Measurements from ENCODE around the gene TPSAB1.

Gene TPSAB1

DNA sequence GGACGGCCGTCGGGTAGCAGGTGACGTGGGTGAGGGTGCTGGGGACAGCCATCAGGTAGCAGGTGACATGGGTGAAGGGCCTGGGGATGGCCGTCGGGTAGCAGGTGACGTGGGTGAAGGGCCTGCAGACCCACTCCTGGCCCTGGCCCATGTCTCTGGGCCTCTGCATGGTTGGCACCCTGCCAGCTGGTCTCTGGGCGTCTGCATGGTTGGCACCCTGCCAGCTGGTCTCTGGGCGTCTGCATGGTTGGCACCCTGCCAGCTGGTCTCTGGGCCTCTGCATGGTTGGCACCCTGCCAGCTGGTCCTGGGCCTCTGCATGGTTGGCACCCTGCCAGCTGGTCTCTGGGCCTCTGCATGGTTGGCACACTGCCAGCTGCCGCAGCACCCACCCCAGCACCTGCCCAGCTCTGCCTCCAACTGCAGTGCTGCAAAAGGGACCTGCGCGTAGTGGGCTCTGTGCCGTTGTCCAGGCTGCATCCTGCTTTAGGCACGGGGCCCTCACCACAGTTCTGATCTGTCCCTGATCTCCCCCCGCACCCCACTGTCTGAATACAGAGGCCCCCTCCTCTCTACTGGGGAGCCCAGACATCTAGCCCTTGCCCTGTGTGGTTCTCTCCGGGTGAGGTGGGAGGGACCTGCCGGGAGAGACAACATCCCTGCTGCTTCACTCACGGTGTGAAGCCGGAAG, 31.4 kb downstream of the TPSAB1 start:
- DNase-seq, result peak; percentile 98

DNA sequence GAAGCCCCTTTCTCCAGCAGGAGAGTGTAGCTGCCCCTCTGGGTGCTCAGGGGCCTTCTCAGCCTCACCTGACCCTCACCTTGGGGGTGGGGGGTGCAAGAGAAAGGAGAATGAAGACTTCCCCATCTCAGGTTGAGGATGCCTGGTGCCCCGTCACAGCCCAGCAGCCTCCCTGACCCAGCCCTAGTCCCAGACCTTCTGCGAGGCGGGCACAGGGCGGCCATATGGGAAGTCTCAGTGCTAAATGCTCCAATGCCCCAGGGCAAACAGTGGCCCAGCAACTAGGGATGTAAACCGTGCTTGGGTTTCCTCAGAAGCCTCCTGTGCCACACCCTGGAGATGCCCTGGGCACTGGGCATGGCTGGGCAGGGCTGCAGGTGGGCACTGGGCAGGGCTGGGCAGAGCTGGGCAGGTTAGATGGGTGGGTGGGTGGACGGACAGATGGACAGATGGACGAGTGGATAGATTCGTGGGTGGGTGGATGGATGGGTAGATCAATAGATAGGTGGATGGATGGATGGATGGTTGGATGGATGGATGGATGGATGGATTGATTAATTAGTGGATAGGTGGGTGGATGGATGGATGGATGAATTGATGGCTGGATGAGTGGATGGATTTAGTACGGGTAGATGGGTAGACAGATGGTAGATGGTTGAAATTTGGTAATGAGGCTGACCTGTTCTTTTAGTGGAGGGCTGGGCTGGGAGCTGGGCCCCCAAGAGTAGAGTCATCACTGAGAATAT, 32.1 kb downstream of the TPSAB1 start:
- peak; percentile 74 for DNase-seq

DNA sequence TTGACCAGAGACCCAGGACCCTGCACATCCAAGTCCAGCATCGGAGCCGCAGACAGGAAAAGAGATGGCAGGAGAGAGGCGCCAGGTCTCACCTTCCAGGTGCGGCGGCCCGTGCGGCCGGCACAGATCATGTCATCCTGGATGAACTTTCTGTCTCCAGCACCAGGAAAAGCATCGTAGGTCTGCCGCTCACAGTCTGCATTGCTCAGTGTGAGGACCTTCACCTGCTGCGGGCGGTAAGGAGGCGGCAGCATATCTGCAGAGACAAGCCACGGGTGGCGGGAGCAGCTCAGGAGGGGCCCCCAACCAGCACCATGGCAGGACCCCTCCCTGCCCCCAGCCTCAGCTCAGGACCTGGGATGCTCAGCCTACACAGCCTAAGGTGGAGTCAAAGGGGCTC, 33.3 kb downstream of the TPSAB1 start:
- DNase-seq, result no peak

DNA sequence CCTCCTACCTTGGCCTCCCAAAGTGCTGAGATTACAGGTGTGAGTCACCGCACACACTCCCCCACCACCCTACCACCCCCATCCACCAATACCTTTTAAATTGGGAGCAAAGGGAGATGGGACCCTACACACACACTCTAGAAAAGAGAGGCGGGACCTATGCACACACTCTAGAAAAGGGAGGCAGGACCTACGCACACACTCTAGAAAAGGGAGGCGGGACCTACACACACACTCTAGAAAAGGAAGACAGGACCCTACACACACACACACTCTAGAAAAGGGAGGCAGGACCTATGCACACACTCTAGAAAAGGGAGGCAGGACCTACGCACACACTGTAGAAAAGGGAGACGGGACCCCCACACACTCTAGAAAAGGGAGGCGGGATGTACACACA, 34.3 kb downstream of the TPSAB1 start:
- no peak for DNase-seq

DNA sequence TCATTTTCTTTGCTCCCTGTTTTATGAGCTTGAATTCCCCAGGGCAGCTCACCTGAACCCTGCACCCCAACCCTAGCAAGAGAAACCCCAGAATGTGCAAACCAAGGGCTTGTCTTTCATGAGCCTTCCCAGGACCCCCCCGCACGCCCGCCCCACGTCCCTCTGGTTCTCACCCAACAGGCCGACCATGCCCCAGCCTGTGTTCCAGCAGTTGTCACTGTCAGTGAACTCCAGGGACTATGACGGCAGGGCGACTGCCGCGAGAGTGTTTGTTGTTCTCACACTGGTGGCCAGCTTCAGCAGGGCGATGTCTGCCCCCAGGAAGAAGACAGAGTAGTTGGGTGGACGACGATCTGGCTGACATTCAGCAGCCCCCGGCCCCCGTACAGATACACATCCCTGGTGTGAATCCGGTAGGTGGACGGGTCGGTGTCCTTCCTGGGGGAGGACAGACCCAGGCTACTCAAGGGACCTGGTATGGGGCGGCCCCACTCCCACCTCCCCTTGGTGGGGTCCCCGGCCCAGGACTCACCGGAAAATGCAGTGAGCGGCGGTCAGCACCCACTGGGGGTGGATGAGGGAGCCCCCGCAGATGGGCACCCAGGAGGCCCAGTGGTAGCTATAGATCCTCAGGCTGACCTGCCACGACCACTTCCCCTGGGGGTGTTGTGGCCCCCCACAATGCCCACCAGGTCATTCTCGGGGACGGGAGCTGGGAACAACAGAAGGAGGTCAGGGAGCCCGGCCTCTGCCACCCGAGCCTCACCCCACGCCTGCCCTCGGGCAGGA, 35.5 kb downstream of the TPSAB1 start:
- no peak for DNase-seq

DNA sequence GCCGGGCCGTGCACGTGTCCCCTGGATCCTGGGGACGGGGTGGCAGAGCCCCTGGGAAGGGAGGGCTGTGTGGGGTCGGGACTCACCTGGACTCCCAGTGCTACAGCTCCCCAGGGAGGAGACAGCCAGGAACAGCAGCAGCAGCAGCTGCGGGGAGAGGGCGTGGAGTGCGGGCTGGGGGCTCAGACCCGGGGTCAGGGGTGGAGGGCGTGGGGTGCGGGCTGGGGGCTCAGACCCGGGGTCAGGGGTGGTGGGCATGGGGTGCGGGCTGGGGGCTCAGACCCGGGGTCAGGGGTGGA, 36.0 kb downstream of the TPSAB1 start:
- DNase-seq, result no peak

DNA sequence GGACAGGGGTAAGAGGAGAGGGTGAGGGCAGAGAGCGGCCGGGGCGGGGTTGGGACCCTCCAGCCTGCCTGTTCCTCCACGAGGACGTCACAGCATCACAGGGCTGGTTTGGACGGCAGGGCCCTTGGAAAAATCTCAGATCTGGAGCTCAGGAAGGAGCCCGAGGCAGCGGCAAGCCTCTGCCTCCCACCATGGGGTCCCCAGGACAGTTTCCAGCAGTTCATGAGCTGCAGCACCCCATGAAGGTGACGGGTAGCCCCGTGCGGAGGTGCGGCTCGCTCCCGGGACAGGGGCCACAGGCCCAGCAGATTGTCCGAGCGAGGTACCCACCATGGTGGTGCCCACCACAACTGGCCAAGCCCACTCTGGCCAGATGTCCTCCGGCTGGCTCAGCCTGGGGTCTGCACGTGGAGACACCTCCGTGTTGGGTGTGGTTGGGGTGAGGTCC, 36.7 kb downstream of the TPSAB1 start:
- DNase-seq, result no peak

DNA sequence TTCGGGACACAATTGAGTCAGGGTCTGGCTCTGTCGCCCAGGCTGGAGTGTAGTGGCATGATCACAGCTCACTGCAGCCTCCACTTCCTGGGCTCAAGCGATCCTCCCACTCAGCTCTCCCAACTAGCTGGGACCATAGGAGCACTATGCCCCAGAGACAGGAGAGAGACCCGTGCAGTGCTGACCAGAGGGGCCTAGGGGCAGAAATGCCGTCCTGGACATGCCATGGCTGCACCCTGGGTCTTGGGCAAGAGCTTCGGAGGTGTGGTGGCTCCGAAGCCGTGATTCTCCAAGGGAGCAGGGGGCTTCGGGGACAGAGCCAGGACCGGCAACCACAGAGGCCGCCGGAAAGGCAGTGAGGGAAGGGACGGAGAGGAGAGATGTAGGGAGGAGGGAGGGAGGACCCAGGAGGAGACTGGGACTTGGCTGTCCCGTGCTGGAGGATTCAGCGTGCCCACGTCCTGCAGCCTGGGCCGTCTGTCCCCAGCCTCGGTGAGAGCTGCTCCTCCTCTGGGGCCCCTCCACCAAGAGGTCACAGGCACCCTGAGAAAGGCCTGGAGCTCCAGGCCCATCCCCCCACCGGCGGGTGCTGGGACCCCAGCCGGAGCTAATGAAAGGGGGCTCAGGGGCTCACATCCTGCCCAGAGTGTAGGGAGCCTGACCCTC, 37.2 kb downstream of the TPSAB1 start:
- DNase-seq, result no peak

DNA sequence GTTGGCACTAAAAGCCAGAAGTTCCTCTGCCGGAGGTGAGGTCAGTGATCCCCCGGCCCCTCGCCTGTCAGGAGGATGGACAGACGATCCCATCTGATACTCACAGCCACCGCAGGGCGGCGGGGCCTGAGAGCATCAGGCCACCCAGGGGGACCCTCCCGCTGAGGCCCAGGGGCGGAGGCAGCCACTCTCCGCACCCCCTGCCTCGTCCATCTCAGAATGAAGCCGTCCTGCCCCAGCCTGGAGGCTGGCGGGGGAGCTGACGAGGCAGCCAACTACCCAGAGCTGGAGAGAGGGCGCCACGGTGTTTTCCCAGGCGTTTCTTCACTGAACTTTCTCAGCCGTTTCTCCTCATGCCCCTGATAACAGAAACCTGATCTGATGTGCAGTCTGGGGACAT, 38.0 kb downstream of the TPSAB1 start:
- peak; percentile 64 for DNase-seq

DNA sequence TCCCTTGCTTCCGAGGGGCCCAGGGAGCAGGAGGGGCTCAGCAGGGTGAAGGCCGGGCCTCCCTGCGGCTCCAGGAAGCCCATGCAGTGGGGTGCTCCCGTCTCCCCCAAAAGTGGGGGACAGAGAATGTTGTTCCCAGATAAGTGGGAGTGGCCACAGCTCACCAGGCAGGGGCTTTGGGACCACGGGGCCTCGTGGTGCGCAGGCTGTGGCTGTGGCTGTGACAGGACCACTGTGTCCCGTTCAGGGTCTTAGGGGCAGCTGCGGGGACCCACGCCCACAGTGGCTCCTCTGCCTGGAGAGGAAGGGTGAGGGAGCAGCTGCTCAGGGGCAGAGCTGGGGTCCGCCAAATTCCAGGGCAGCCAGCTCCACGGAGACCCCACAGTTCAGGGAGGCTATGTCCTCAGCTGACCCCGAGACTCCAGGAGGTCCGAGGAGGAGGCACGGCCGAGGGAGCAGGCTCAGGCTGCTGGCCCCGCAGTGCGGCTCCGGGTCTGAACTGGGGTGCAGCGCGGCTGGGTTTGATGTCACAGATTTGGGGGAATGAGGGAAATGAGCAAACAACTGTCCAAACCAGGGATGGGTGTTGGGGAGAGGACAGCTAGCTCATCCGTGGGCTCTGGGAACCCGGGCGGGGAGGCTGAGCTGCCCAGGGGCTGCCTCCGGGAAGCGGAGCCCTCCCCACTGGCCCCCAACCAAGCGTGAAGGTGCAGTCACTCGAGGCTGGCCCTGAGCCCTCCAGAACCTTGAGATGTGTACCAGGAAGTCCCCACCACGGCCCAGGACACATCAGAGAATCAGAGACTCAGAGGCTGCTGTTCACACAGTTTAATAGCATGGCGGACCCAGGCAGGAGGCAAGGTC, 38.8 kb downstream of the TPSAB1 start:
- no peak for DNase-seq

DNA sequence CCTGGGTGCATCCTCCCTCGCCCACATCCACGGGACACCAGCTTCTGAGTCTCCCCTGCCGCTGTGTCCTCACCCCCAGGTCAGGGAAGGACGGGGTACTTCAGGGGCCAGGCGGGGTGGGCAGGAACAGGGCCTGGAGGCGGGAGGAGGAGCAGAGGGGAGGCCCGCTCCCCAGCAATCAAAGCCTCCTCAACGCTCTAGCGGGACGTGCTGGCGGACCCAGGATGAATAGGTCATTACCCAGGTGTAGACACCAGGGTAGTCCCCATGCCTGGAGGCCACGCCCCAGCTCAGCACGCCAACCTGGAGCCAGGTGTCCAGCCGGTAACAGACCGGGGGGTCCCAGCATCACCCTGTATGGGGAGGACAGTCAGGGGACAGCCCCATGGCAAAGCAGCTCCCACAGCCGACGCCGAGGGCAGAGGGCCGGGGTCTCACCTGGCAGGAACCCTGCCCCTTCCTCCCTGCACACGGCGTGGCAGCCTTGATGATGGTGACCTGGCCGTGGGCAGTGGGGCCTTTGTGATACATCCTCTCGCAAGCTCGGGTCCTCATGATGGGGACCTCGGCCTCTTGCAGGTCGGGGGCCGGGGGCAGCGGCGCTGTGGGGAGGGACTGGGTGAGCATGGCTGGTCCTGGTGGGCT, 39.6 kb downstream of the TPSAB1 start:
- DNase-seq, result peak; percentile 59

DNA sequence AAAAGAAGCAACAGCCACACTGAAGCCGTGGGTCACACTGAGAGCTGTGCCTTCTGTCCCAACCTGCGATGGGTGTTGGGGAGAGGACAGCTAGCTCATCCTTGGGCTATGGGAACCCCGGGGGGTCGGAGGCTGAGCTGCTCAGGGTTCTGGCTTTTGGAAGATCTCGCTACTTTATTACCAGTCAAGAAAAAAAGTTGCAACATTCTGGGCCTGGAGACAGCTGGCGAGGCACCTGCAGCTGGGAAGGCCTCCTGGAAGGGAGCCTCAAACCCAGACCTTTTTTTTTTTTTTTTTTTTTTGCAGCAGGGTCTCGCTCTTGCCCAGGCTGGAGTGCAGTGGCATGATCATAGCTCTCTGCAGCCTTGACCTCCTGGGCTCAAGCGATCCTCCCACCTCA, 40.3 kb downstream of the TPSAB1 start:
- no peak for DNase-seq

DNA sequence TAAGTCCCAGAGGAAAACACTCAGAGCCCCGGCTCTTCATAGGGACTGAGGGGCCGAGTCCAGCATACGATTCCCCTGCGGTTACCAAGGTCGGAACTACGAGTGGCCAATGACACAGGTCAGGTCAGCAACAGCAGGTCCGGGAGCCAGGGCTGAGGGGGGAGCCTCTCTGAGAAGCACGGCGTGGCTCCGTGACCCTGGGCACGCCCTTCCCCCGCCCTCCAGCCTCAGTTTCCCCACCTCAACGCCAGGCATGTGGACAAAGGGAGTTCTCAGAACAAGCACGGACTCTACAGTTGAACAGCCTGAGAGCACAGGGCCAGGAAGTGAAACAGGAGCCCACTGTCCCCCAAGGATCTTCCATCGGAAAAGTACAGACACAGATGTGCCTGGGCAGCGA, 41.0 kb downstream of the TPSAB1 start:
- DNase-seq, result no peak

DNA sequence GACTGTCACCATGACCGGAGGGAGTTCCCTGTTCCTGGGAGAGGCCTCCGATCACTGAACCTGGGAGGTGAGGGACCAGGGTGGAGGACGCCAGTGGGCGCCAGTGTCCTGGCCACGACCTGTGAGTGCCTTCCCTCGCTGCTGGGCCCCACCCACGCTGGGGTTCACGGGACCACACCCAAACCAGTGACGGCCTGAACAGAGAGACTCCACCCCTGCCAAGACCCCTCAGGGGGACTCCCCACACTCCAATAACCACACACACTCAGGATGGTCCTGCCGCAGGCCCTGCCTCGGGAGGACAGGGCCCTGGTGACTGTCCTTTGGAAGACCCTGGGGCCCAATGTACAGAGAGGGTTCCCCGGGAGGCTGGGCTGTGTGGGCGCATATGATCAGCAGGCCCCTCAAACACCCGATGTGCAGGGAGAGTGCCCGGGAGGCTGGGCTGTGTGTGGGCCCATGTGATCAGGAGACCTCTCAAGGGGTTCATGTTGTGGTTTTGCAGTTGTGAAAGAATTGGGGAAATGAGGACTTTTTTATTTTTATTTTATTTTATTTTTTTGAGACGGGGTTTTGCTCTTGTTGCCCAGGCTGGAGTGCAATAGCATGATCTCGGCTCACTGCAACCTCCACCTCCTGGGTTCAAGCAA, 41.9 kb downstream of the TPSAB1 start:
- DNase-seq, result no peak

DNA sequence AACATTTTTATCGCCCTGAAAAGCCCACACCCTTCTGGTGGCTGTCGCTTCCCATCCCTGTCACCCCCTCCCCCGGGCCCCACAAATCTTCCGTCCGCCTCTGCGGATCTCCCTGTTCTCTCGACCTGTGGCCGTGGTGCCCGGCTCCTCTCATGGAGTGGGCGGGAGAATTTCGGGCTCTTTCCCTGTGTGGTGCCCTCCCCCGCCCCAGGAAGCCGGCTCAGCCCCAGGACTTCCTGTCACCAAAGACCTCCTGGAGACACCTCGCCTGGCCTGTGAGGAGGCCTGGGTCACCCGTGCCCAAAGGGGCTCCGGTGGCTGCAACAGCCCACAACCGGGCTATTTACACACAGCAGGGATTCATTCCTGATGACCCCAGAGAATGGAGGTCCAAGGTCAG, 42.8 kb downstream of the TPSAB1 start:
- DNase-seq, result no peak

DNA sequence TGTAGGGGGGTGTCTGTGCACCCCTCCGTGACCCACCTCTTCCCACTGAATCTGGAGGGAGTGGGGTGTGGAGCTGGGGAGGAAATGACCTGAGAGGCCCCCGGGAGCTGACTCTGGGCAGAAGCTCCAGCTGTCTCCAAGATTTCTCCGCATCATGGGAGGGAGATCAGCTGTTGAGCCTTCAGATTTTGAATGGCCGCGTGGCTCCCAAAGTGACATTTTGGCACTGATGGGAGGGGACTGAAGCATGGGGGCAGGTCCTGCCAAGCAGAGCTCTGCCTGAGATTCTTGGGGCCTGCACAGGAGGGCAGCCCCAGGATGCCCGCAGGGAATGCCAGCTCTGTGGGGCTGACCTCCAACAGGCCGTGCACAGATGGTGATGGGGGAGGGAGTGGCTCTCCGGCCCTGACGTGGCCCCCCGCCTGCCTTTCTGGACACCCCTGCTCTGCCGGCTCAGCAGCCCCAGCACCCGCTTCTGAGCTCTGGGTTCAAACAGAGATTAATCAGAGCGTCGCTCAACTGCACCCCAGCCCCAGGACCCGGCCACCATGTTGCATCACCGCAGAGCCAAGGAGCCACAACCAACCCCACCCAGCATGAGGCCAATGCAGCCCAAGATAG, 43.6 kb downstream of the TPSAB1 start:
- no peak for DNase-seq

DNA sequence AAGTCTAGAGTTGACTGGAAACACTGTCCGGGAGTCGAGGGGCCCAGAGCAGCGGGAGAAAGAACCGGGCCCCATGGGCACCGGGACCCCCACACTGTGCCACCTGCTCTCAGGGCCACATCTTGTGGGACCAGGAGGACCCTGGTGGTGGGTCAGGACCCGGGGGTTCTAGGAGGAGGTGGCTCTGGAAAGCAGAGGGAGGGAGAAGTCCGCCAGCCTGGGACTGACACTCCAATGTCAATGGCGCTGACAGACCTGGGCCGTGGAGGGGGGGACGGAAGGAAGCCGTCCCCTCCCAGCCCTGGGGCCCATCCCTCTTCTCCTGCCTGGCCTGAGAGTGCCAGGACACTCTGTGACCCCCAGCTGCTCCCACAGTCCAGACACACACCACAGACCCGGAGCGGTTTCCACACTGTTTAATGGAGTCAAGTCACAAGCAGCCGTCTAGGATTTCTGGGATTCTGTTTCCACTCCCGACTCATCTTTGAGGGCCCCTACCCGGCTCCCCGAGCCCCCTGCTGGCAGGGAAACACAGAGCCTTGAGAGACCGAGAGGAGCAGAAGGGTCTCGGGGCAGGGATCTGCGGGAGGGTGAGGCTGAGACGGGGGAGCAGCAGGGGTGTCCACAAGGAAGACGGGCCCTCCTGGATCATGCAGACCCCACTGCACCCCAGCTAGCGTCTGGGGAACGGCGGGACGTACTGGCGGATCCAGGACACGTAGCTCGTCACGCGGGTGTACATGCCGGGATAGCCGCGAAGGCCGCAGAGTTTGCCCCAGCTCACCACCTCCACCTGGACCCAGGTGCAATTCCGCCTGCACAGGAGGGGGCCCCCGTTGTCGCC, 45.4 kb downstream of the TPSAB1 start:
- no peak for DNase-seq

DNA sequence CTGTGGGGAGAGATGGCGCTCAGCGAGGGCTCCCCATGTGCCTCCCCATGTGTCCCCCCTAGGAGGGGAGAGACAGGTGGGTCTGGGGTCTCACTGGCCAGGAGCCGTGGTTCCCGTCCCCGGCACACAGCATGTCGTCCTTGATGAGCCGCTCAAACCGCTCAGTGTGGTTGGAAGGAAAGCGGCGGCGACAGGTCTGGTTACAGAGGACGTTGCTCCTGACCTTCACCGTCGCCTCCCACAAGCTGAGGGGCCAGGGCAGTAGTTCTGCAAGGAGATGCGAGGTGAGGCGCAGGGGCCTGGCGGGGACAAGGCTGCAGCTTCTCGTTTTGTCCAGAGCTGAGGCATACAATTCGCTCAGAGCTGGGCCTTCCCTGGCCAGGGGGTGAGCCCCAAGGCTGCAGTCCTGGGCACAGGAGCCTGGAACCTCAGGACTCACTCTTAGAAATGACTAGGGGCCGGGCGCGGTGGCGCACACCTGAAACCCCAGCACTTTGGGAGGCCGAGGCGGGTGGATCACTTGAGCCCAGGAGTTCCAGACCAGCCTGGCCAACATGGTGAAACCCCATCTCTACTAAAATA, 46.1 kb downstream of the TPSAB1 start:
- no peak for DNase-seq

DNA sequence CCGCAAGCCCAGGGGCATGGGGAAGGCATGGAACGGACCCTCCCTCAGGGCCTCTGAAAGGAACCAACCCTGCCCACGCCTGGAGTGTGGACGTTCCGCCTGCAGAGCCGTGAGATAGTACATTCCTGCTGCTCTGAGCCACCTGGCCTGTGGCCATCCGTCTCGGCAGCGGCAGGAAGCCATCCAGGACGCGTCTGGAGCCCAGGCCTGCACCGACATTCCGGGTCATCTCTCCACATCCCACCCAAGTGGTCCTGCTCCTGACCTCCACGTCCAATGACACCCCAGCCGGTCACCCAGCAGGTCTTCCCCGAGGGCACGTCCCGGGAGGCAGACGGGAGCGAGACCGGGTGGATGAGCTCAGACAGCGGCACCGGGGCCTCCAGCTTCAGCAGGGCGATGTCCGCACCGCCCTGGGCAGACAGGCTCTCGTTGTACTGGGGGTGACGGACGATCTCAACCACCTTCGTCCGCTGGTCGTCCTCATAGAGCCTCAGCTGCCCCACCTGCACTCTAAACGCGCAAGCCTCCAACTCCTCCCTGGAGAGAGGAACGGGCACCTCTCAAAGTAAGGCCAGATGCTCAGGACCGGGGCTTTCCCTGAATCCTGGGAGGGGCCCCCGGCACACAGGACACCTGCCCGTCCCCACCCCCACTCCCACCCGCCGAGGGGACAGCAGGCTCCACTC, 47.6 kb downstream of the TPSAB1 start:
- peak; percentile 32 for DNase-seq
